Ammon's horn (tissue), 1 donor: Measurements from ENCODE around the gene CGNL1.
A peak's percentile ranks its signal among the peaks of the same experiment; 100 is the strongest.

Source experiments
- DNase-seq: peaks from one replicate; pipeline ENCODE4 v3.0.0-alpha.2; 2016; ENCODE audit warnings: low spot score

Gene CGNL1

DNA sequence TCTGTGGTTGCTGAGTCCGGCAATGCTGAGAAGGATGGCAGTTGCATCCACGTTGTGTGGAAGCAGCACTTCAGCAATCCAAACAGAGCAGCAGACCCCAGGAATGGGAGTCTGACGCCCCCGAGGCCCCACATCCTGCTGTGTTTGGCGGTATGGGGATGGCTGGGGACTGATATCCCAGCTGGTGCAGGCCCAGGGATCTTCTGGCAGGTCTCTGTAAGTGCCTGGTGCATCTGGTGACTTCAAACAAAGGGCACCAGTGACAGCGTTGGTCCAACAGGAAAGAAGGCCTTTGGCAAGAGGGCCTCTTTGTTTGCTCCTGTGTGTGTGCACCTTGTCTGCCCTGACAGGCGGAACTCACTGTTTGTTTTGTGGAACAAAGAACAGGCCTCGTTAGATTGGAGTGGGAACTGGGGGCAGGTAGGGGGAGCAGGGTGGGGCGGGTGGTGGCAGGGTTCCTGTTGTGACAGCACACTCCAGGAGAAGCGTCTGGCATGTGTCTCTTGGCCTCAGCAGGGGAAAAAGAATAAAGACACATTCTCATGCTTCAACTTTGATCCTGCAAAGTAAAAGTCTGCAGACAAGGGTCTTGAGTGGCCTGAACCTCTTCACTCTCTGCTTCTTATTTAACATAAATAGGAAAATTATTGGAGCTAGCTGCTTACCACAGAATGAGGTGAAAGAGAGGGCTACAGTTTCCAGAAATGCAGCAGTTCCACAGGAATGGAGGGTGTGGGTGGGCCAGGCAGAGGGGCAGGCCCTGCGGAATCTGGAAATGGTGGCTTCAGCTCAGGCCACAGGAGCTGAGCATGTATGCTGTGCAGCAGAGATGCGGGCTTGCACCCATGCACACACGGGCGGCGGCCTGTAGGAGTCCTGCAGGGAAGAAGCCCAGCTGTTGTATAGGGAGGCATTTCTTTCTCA lies 120.9 kb downstream of the CGNL1 start:
- DNase-seq, result no peak

DNA sequence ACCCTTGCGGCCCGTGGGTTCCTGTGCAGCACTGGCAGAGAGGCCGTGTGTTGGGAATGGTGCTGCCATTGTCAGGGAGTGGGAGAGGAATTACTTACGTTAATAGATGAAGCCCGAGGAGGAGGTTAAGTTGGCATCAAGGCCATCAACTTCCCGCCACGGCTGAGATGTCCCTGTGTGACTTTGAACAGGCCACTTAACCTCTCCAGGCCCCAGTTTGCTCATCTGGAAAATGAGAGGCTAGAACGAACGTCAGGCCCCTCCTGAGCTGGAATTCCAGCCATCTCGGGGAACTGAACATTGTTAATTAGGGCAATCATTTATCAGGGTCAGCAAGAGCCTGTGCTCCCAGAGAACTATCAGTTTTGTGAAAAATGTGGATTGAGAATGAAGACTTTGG lies 124.0 kb downstream of the CGNL1 start:
- DNase-seq, result no peak

DNA sequence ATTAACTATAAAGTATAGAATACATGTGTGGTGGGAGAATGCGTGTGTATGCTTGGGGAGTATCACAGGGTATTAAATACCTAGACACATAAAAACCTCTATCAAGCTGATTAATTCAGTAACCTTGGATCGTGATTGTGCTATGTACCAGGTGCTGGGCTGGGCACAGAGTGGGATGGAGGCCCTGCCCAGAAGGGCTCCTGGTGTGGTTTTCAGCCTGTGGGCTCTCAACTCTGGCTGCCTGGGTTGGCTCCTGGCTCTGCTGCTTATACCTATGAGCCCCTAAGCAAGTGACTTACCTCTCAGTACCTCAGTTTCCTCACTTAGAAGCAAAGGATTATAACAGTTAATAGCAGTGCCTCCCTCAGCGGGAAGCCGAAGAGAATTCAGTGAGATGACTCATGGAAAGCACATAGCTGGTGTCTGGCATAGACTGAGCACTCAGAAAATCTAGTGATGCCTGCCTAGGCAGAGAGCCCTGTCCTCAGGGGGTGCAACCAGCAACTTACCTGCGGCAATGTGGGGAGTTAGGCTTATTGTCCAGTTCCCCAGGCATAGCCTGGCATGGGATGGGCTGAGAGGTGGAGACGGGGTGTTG lies 124.8 kb downstream of the CGNL1 start:
- no peak for DNase-seq

DNA sequence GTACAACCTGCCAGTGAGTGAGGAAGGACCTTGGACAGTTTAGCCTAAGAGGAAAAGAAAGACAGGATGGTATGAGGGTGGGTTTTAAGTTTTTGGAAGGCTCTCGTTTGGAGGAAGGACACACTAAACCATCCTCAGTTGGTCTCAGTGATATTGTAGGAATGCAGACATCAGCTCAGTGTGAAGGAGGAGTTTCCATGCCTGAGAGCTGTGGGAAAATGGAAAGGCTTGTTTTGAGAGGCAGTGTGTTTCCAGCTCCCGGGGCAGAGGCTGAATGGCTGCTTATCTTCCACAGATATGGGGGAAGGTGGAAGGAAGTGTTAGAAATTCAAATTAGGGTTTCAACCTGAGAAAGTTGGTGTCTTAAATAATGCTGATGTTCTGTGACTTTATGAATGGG lies 125.8 kb downstream of the CGNL1 start:
- no peak for DNase-seq

DNA sequence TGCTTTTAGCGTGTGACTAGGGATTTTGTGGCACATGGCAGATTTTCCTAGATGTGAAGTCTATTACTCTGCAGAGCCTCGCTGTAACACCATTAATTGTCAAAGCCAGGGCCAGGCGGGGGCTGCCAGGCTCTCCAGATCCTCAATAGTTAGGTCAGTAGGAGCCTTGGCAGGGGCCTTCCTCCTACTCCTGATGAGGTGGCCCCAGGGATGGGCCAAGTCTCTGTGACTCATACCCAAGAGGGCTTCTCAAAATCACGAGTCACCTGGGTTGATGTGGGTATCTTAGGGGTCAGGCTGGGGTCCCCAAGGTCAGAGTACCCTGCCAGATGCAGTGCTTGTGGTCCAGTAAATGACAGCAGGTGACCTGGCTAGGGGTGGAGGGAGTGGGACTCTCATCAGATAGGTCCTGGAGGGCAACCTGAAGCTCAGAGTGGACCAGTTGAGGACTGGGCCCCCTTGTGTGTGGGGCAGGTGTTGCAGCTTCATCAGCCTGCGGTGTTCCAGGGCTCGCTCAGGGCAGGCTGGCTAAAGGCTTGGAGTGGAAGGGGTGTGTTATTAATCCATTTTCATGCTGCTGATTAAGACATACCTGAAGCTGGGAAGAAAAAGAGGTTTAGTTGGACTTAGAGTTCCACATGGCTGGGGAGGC lies 126.9 kb downstream of the CGNL1 start:
- no peak for DNase-seq

DNA sequence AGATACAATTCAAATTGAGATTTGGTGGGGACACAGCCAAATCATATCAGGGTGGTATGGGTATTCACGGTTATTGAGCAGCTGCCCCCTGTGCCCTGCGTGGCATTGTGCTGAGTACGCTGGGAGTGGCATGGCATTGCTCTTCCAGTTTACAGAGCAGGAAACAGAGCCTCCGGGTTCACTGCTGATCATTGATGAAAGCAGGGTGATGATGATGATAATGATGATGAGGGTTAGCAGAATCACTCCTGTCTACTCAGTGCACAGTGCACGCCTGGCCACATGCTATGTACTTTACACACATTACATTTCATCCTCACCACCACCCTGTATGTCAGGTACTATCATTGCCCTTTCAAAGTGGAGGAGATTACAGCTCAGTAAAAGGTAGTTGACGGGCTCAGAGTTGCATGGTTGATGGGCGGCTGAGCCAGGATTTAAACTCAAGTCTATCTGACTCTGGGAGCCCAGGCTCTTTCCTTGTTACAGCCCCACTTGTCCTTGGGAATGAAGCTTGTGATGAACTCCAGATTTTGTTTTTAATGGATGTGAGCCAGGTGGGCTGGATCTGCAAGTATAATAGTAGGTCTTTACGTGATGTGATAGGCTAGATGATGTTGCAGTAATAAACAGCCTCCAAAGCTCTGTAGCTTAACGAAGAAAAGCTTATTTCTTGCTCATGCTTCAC lies 127.8 kb downstream of the CGNL1 start:
- no peak for DNase-seq

DNA sequence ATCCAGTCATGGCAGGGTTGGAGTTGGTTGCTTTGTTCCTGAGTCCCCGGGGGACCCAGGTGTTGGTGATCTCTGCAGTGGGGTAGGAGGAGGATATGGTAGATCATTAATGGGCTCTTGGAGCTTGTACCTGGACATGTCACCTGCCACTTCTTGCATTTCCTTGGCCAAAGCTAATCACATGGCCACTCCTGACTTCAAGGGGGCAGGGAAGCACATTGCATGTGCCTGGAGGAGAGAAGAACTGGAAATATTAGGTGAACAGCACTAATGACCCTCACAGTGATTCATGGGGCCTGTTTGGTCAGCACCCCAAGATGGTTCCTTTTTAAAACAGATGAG lies 128.3 kb downstream of the CGNL1 start:
- DNase-seq, result no peak

DNA sequence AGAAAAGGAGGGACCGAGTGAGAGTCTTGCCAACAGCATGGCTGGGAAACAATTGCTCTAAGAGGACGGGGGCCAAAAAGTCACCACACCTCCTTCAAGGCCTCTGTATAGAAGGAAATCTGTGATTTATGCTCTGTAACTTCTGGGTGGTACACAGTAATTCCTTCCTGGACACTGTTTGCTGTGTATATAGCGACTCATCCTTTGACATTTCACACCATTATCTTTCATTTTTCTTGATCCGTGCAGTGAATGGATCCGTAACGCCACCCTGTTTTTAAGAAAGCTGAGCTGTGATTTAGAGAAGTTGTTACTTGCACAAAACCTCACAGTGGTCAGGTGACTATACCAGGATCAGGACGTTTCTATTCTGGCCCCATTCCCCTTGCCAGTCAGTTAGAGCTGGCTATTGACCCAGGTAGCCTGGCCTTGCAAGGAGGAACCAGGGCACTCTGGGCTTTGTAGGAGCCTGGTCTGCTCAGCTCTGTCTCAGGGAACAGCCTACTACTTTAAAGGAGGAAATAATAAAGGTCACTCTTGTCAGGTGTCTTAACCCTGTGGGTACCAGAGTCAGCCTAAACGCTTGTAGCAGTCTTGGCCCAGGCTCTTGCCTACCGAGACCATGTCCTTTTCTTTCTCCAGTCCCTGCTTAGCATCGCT lies 128.9 kb downstream of the CGNL1 start:
- no peak for DNase-seq

DNA sequence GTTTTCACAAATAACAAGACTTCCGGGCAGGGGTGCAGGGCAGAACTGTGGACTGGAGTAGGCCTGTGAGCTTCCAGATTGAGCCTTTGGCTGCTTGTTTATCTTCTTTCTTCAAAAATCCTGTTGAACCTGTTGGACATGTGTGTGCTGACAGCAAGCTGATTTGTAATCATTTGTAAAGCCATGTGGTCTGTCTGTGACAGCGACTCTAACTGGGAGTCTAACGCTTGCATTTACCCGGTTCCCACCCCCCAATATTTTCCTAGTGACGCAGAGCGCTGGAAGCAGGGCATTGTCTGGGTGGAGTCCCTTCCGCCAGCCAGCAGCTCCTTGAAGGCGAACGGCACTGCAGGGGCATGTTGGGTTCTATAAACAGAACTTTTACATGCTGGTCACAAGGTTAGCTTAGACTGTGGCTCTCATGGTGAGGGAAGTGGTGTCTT lies 129.7 kb downstream of the CGNL1 start:
- DNase-seq, result peak; percentile 22

DNA sequence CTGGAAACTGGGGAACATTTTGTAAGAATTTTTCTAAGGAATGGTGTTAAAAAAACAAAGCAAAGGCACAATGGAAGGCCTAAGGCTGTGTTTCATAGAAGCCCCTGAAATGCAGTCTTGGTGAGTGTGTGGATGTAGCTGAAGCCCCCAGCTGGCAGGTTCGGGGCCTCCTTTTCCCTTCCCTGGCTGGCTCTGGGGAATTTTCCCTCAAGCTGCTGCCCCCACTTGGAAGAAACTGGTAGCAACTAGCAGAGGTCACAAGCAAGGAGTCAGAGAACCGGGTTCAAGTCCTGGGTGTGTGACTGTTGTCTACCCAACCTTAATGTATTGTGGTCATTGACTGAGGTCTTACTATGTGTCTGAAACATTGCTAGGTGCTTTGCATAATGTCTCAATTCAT lies 130.1 kb downstream of the CGNL1 start:
- no peak for DNase-seq

DNA sequence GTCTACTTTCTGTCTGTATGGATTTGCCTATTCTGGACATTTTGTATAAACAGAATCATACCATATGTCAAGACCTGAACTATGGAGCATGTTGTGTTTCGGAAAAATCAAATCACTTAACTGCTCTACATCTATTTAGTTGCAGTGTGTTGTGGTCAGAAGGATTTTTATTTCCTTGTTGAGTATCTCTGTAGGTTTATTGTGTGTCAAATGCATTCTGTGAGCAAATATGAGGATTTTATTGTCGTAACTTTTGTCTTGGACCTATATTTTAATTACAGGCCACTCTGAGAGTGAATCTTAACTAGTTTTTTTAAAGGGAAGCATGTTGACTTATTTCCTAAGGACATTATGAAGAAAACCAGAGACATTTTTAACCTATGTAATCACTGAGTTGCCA lies 130.8 kb downstream of the CGNL1 start:
- DNase-seq, result no peak

DNA sequence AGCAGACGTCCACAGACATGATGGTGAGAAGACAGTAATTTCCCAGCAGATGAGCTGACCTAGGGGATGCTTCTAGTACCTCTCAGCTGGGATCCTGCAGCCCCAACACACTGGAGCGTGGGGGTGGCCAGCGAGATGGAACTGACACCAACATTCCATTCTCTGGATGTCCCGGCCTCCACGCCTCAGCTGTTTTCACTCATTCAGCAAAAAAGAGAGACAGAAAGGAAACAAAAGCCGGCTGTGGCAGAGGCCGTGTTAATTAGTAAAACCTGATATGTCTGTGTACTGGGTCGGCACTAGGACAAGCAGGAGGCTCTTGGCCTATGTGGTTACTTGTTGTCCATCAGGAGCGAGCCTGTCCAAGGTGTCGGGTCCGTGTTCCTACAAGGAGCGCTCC lies 132.8 kb downstream of the CGNL1 start:
- DNase-seq, result no peak

DNA sequence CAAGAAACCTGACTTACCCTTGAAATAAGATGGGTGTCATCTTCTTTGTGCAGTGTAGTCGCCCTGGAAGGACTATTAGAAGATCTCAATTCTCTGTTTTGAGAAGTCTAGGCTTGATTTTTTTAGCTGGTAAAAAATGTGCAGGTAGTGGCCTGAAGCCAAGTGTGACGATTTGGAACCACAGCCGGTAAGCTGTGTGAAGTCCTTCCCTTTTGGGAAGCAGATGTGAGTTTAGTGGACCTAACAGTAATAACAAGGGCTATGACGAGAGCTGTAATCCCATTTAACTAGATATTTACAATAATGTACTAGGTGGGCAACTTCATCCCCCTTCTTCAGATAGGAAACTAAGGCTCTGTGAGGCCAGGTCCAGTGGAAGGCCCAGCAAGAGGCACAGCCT lies 133.7 kb downstream of the CGNL1 start:
- no peak for DNase-seq

DNA sequence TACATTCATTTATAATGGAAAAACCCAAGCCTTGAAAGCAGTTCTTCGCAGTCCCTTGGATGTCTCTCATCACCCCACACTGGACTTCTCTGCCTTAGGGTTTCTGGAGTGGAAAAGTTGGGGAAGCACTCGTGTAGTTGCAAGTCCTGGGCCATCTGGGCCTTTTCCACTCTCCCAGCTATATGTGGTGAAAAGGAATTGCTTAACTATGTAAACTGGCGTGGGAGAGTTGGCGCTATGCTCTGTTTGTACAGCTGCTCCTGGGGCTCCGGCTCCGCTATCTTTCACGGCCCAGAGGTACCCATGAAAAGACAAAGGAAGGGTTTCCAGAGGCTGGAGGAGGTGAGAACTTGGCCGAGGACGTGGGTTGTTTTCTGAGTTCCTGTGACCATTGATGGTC lies 134.3 kb downstream of the CGNL1 start:
- DNase-seq, result peak; percentile 26

DNA sequence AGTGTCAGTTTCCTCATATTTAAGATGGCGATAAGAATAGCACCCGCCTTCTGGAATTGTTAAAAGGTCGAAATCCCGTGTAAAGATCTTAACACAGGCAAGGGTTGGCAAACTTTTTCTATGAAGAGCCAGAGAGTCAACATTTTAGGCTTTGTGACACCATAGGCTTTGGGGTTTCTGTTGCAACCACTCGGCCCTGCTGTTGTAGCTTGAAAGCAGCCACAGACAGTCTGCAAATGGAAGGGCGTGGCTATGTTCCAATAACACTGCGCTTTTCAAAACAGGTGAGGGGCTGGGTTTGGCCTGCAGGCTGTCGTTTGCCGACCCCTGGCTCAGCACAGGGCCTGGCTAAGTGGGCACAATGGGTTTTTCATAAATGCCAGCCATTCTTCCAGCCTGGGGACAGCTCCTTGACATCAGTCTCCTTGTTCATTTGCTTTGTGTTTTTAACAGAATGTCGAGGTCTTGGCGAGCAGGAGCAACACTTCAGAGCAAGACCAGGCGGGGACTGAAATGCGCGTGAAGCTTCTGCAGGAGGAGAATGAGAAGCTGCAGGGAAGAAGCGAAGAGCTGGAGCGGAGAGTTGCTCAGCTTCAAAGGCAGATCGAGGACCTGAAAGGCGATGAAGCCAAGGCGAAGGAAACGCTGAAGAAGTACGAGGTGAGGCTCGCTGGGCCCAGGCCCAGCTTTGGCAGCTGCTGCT lies 140.2 kb downstream of the CGNL1 start:
- no peak for DNase-seq

DNA sequence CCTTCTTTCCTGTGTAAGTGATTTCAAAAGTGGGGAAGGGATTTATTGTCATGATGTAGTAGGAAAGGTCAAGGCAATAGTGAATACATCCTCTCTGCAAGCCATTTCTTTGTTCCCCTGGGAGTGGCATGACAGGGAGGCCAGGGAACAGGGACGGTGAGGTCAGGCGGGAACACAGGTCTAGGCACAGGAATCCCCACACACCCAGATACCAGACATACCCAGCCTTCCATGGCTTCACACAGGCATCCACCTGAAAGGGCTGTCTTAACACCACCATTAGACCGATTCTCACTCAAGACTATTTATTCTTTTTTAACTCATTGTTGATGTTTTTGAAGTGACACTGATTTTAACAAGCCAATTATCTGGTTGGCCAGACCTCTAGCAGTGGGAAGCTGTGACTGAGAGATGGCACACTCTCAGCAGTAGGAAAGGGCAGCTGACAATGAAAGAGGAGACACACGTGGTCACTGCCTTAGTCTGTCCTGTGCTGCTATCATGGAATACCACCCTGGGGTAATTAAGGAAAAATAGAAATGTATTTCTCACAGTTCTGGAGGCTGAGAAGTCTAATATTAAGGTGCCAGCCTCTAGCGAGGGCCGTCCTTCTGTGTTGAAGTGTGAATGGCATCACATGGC lies 140.8 kb downstream of the CGNL1 start:
- DNase-seq, result no peak

DNA sequence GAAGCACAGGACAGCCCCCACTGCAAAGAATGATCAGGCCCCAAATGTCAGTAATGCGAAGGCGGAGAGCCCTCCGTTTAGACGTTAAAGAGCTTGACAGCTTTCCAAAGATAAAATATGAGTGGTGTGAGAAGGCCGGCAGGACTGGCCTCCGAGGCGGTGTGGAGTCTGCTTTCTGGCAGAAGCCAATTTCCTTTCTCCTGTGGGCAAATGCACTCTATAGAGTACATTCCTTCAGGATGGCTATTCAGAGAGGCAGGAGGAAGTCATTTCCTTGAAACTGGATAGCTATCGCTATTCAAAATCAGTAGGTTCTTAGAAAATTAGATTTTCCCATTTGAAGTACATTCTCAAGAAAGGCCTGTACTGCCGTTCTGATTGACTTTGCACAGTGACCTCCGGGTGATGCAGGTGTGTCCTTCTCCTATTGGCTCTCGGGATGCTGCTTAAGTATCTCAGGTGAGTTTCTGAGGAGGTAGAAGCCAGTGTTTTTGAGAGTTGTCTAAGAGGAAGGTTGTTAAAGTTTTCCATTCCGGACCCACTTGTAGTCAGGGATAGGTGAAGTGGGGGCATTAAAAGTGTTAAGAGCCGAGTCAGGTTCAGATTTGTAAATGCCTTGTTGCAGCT lies 142.6 kb downstream of the CGNL1 start:
- DNase-seq, result no peak

DNA sequence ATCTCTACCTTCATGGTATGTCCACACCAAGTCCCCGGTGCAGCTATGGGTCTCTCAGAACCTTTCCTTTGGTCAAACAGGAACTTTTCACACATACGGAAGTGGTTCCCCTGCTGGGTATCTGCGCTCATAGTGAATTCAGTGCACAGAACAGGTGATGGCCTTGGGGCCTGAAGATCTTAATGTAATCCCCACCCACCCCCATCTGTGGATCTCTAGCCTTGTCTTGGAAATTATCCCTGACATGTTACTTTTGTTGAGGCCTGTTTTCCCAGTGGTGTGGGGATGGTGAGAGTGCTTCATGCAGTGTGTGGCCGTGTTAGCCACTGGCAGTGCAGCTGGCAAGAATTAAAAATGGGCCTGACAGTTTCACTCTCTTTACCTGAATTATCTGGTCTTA lies 143.5 kb downstream of the CGNL1 start:
- DNase-seq, result no peak

DNA sequence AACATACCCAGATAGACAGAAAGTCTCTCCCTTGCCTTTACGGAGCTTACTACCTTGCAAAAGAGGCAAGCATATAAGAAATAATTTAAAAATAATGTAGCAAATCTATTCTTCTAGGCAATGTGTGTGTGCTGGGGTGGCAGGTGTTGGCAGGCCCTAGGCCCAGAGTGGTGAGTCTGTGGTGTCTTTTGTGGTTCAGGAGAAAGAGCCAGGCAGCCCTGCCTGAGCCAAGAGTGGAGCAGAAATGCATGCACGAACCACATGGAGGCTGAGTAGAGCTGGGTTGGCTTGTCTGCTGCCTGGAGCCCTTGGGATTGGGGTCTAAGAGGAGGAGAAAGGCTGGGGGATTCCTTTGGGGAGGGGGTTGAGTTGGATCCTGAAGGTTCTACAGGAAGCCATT lies 145.2 kb downstream of the CGNL1 start:
- no peak for DNase-seq

DNA sequence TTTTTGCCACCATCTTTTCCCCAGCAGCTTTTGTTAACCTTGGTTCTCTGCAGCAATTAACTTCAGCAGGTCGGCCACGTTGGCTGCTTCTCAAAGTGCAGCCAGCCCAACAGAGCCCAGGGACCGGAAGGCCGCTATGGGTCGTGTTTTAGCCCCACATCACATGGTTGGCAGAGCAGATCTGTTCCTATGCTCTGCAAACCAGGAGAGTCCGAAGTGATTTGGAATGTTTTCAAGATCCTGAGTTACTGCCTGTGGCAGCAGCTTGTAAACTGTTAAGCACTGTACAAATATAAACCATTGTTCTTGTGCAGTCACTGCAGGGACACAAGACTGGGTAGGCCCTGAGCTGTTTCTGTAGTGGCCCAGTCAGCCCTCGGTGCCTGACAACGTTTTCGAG lies 145.8 kb downstream of the CGNL1 start:
- no peak for DNase-seq

DNA sequence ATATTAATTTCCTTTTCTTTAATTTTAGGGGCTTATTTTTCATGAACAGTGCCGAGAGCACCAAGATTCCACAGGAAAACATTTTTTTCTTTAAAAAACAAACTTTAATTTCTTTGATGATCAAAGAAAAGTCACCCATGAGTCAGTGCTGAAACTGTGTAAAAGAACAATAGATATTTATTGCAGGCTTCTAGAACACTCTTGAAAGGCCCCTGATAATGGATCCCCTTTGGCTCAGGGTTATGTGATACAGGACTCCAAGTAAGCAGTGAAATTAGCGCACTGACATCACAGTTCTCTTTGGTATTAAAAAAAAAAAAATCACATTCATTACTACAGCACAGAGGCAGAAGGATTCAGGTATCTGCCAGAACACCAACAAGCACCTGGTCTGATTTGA lies 149.3 kb downstream of the CGNL1 start:
- no peak for DNase-seq
